ENCODE results near the gene ZC2HC1B. TPM values are rescaled to one million over a fixed set of nuclear protein-coding genes. Genes with fewer than 3 reads are reported as not detected.

Gene ZC2HC1B
- total RNA-seq, 1 donor from 2014 or later = not detected

- ATAC-seq (no peak), DNase-seq (no peak)
- peaks cover 22% of the 10 kb centered on the region for H3K4me1 ChIP-seq
- no peak overlapping the region for H3K27ac ChIP-seq
- H3K4me3 ChIP-seq = no peak overlapping the region
- H3K36me3 ChIP-seq = peaks cover 11% of the 10 kb centered on the region
- H3K9me3 ChIP-seq = peaks cover 11% of the 10 kb centered on the region
- intact Hi-C loops (cut with DNase I) = no loop called here
- H3K27me3 ChIP-seq (ENCODE audit: low read depth) = no peaks in the 10 kb centered on the region
- TF ChIP-seq CTCF (IDR thresholded peaks at IDR 0.05) = no peak
Observed at GRCh38 chr6:143948208-143948607, 83.9 kb downstream of the ZC2HC1B start.

GRCh38 chr6:143949535-143949934, 85.3 kb downstream of the ZC2HC1B start:
- Histone ChIP-seq H3K36me3 (peaks cover 11% of the 10 kb centered on the region), H3K27ac (peak overlapping the region; percentile 25), H3K4me1 (peaks cover 29% of the 10 kb centered on the region), H3K9me3 (peaks cover 11% of the 10 kb centered on the region), H3K4me3 (no peak overlapping the region), H3K27me3 (ENCODE audit: low read depth) (no peaks in the 10 kb centered on the region)
- DNase-seq (no peak), ATAC-seq (peak; percentile 85 to 92)
- intact Hi-C loops (cut with DNase I) = no loop called here
- TF ChIP-seq CTCF (IDR thresholded peaks at IDR 0.05) = no peak

- Histone ChIP-seq H3K4me1 (peaks cover 29% of the 10 kb centered on the region), H3K27ac (peak overlapping the region; percentile 25), H3K4me3 (peak overlapping the region; percentile 6), H3K36me3 (peaks cover 11% of the 10 kb centered on the region), H3K9me3 (peaks cover 11% of the 10 kb centered on the region), H3K27me3 (ENCODE audit: low read depth) (no peaks in the 10 kb centered on the region)
- ATAC-seq (peak; percentile 35 to 77), DNase-seq (no peak)
- intact Hi-C loops (cut with DNase I) = no loop called here
- TF ChIP-seq CTCF (IDR thresholded peaks at IDR 0.05) = no peak
Observed at GRCh38 chr6:143949962-143950361, 85.7 kb downstream of the ZC2HC1B start.

- TF ChIP-seq CTCF (IDR thresholded peaks at IDR 0.05) = no peak
- ATAC-seq (no peak), DNase-seq (no peak)
- peaks cover 11% of the 10 kb centered on the region for H3K9me3 ChIP-seq
- peaks cover 29% of the 10 kb centered on the region for H3K4me1 ChIP-seq
- H3K36me3 ChIP-seq = peaks cover 11% of the 10 kb centered on the region
- intact Hi-C loops (cut with DNase I) = no loop called here
- peak overlapping the region; percentile 25 for H3K27ac ChIP-seq
- no peaks in the 10 kb centered on the region for H3K27me3 ChIP-seq (ENCODE audit: low read depth)
- no peak overlapping the region for H3K4me3 ChIP-seq
Observed at GRCh38 chr6:143950875-143951274, 86.6 kb downstream of the ZC2HC1B start.

- intact Hi-C loops (cut with DNase I) = no loop called here
- Histone ChIP-seq H3K4me3 (no peak overlapping the region), H3K36me3 (peaks cover 10% of the 10 kb centered on the region), H3K27me3 (ENCODE audit: low read depth) (no peaks in the 10 kb centered on the region), H3K4me1 (peaks cover 29% of the 10 kb centered on the region), H3K9me3 (peaks cover 7% of the 10 kb centered on the region), H3K27ac (no peak overlapping the region)
- no peak for TF ChIP-seq CTCF (IDR thresholded peaks at IDR 0.05)
- DNase-seq (no peak), ATAC-seq (no peak)
Observed at GRCh38 chr6:143952060-143952778, 87.9 kb downstream of the ZC2HC1B start.
